ENCODE results near the gene EED. TPM values are rescaled to one million over a fixed set of nuclear protein-coding genes. Genes with fewer than 3 reads are reported as not detected.
A peak's percentile ranks its signal among the peaks of the same experiment; 100 is the strongest.

Gene EED
- total and polyA plus RNA-seq, 9 of the 15 experiments (the other 6 are each of a cell fraction or from before 2014, with no cell fraction given), result 33.0 to 110 (median 55.1) TPM

DNA sequence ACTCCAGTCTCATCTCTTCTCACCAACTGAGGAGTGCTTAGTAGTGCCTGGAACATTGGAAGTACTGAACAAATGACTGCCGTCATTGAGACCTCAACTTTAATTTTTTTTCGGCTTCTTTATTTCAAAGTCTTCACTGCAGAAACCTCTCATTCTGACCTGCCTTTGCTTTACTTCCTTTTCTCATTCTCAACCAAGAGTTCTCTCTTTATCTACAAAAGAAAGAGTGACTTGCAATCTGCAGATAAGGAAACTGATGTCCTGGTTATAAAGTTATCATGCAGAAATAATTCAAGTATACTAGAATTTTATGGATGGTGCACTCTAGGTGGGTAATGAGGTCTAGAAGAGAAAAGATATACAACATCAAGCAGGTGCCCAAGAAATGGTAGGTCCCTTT is 1.2 kb upstream of the EED start:
- peak overlapping the region; percentile 99 for H2AFZ ChIP-seq (ENCODE audit: low read depth, low read length)
- POLR2A ChIA-PET, result interaction anchor here (0.6 to 1.7 kb wide), 3 partner anchors 16 to 199 kb away, joined by 3 to 6 read pairs (median 4); no protein-coding TSS in a partner anchor
- H3K36me3 ChIP-seq (ENCODE audit: control insufficient read depth, insufficient read depth, low read length), result peaks cover 3% of the 10 kb centered on the region; the same call in 1 of the 3 replicates
- H3K9ac ChIP-seq (ENCODE audit: insufficient read depth in 1 of 2, low read depth in 2 of 2, low read length in 2 of 2), result peak overlapping the region; percentile 23 to 99; a peak in 2 of 4 replicates
- H3K79me2 ChIP-seq (ENCODE audit: control insufficient read depth, insufficient read depth, low read length), result peaks cover 34% of the 10 kb centered on the region
- peak overlapping the region; percentile 100 for H3K27ac ChIP-seq (ENCODE audit: extremely low read depth, low read depth, low read length)
- peak overlapping the region; percentile 100 for H3K4me2 ChIP-seq (ENCODE audit: insufficient read depth, low read length)
- no peaks in the 10 kb centered on the region for H3K27me3 ChIP-seq (ENCODE audit: control insufficient read depth in 2 of 2, insufficient read depth in 2 of 2, low read length in 2 of 2)
- peaks cover 4 to 39% of the 10 kb centered on the region in 2 experiments; a peak in 4 of 5 replicates for H3K4me1 ChIP-seq (replicated peaks in 1 of 2; ENCODE audit: control insufficient read depth in 2 of 2, insufficient read depth in 2 of 2, low read length in 2 of 2)
- in situ Hi-C loops (cut with MboI), result no loop called here
- intact Hi-C loops (cut with micrococcal nuclease), result loop anchor here (10.0 kb wide), 1 partner anchor 579 kb away; the partner anchor contains the start of gene CREBZF
- WGBS (ENCODE audit: insufficient coverage, low coverage, missing lambda C conversion rate), result 0% methylated on average over 2 of the region's 2 CpGs
- no peak for FAIRE-seq
- peak overlapping the region; percentile 89; the same call in 1 of the 2 replicates for H3K4me3 ChIP-seq
- peak in 1 of 4 experiments; percentile 40 for DNase-seq (ENCODE audit: extremely low read depth in 1 of 4, low spot score in 3 of 4)
- ATAC-seq, result 0 out of 3 replicates have a peak, but pooled peaks have one; percentile 0
- BruUV-seq (replicated peaks), result no TSS peak
- CTCF ChIA-PET (ENCODE audit: low intra/inter-chr PET ratio), result no interaction called here
- H4K20me1 ChIP-seq (replicated peaks; ENCODE audit: control insufficient read depth, insufficient read depth, low read length), result peaks cover 9% of the 10 kb centered on the region
- no peaks in the 10 kb centered on the region for H3K9me1 ChIP-seq (ENCODE audit: control insufficient read depth, insufficient read depth, low read length)
- H3K9me3 ChIP-seq (replicated peaks; ENCODE audit: control insufficient read depth, insufficient read depth, low read depth, low read length), result no peaks in the 10 kb centered on the region
- TF ChIP-seq HMG20A (CRISPR knock-in tag; conservative IDR thresholded peaks at IDR 0.05) (no peak), RB1 (IDR thresholded peaks at IDR 0.05; ENCODE audit: low read depth) (no peak), CBFA2T2 (conservative IDR thresholded peaks at IDR 0.05) (0 out of 2 replicates have a peak, but pooled peaks have one; percentile 24), COPS2 (conservative IDR thresholded peaks at IDR 0.05) (no peak), ARID1B (IDR thresholded peaks at IDR 0.05) (peak; percentile 80), ZFPM2 (CRISPR knock-in tag; IDR thresholded peaks at IDR 0.05) (no peak), GTF2A2 (tag; IDR thresholded peaks at IDR 0.05) (no peak), GABPA (tag; conservative IDR thresholded peaks at IDR 0.05; ENCODE audit: low read depth) (no peak), FOXP1 (CRISPR knock-in tag; IDR thresholded peaks at IDR 0.05) (no peak), FOXJ3 (CRISPR knock-in tag; IDR thresholded peaks at IDR 0.05) (no peak), TCF3 (CRISPR knock-in tag; IDR thresholded peaks at IDR 0.05) (peak; percentile 18; the same call in 1 of the 2 replicates), NBN (IDR thresholded peaks at IDR 0.05; ENCODE audit: low read depth) (no peak), SOX6 (IDR thresholded peaks at IDR 0.05) (no peak), HDAC3 (IDR thresholded peaks at IDR 0.05; ENCODE audit: borderline replicate concordance, partially characterized antibody) (peak; percentile 18)
- TF ChIP-seq, protein P1, sequence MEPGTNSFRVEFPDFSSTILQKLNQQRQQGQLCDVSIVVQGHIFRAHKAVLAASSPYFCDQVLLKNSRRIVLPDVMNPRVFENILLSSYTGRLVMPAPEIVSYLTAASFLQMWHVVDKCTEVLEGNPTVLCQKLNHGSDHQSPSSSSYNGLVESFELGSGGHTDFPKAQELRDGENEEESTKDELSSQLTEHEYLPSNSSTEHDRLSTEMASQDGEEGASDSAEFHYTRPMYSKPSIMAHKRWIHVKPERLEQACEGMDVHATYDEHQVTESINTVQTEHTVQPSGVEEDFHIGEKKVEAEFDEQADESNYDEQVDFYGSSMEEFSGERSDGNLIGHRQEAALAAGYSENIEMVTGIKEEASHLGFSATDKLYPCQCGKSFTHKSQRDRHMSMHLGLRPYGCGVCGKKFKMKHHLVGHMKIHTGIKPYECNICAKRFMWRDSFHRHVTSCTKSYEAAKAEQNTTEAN (CRISPR knock-in tag; IDR thresholded peaks at IDR 0.05), result 0 out of 2 replicates have a peak, but pooled peaks have one; percentile 3
- TF ChIP-seq, protein P2, sequence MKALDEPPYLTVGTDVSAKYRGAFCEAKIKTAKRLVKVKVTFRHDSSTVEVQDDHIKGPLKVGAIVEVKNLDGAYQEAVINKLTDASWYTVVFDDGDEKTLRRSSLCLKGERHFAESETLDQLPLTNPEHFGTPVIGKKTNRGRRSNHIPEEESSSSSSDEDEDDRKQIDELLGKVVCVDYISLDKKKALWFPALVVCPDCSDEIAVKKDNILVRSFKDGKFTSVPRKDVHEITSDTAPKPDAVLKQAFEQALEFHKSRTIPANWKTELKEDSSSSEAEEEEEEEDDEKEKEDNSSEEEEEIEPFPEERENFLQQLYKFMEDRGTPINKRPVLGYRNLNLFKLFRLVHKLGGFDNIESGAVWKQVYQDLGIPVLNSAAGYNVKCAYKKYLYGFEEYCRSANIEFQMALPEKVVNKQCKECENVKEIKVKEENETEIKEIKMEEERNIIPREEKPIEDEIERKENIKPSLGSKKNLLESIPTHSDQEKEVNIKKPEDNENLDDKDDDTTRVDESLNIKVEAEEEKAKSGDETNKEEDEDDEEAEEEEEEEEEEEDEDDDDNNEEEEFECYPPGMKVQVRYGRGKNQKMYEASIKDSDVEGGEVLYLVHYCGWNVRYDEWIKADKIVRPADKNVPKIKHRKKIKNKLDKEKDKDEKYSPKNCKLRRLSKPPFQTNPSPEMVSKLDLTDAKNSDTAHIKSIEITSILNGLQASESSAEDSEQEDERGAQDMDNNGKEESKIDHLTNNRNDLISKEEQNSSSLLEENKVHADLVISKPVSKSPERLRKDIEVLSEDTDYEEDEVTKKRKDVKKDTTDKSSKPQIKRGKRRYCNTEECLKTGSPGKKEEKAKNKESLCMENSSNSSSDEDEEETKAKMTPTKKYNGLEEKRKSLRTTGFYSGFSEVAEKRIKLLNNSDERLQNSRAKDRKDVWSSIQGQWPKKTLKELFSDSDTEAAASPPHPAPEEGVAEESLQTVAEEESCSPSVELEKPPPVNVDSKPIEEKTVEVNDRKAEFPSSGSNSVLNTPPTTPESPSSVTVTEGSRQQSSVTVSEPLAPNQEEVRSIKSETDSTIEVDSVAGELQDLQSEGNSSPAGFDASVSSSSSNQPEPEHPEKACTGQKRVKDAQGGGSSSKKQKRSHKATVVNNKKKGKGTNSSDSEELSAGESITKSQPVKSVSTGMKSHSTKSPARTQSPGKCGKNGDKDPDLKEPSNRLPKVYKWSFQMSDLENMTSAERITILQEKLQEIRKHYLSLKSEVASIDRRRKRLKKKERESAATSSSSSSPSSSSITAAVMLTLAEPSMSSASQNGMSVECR (CRISPR knock-in tag; IDR thresholded peaks at IDR 0.05), result no peak
- TF ChIP-seq, protein P3, sequence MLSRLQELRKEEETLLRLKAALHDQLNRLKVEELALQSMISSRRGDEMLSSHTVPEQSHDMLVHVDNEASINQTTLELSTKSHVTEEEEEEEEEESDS (CRISPR knock-in tag; IDR thresholded peaks at IDR 0.05), result no peak
